KOPT-K1 (cell line): ENCODE data around the gene TRABD2A.
"Not testable (repeated sequence)": the region's sequence is repeated elsewhere in the genome, so short reads cannot be mapped to it uniquely, and the experiment has no call there.

Experiments used
- H3K27ac ChIP-seq: fragments of 200-600 bp; sonication (generic); 2 replicates; pipeline ENCODE4 v1.5.1; 2016; ENCODE audit warnings: antibody characterized with exemption, mild to moderate bottlenecking, low read depth, low read length; ENCODE audit not compliant: poor library complexity, severe bottlenecking
- H3K36me3 ChIP-seq: fragments of 200-600 bp; sonication (generic); 2 replicates; pipeline ENCODE4 v1.5.1; 2017; ENCODE audit warnings: antibody characterized with exemption, mild to moderate bottlenecking, low read length, moderate library complexity; ENCODE audit not compliant: insufficient read depth
- H3K9me3 ChIP-seq: fragments of 200-600 bp; sonication (generic); 2 replicates; pipeline ENCODE4 v1.5.1; 2017; ENCODE audit warnings: antibody characterized with exemption, low read length, mild to moderate bottlenecking; ENCODE audit not compliant: insufficient read depth, poor library complexity, severe bottlenecking

TRABD2A gene

GRCh38 chr2:84880645-84881521 lies at the start of gene TRABD2A:
Gene TRABD2A (minus strand): TSS chr2:84881084. CDS start chr2:84881039, 45 bp downstream.
- Histone ChIP-seq H3K36me3 (no peaks in the 10 kb centered on the region), H3K9me3 (no peaks in the 10 kb centered on the region), H3K27ac (no peak within 1 kb of the TSS)

- Histone ChIP-seq H3K36me3 (no peaks in the 10 kb centered on the region), H3K27ac (no peak overlapping the region), H3K9me3 (no peaks in the 10 kb centered on the region)
Measured at GRCh38 chr2:84927275-84927627, 46.4 kb upstream of the TRABD2A start.

- no peaks in the 10 kb centered on the region for H3K9me3 ChIP-seq
- no peak overlapping the region for H3K27ac ChIP-seq
- H3K36me3 ChIP-seq = no peaks in the 10 kb centered on the region
Measured at GRCh38 chr2:84925724-84926376, 45.0 kb upstream of the TRABD2A start.

- Histone ChIP-seq H3K36me3 (no peaks in the 10 kb centered on the region), H3K9me3 (no peaks in the 10 kb centered on the region), H3K27ac (no peak overlapping the region)
Measured at GRCh38 chr2:84925336-84925723, 44.4 kb upstream of the TRABD2A start.

GRCh38 chr2:84924173-84925106 lies 43.6 kb upstream of the TRABD2A start:
- H3K27ac ChIP-seq = no peak overlapping the region
- no peaks in the 10 kb centered on the region for H3K9me3 ChIP-seq
- no peaks in the 10 kb centered on the region for H3K36me3 ChIP-seq

GRCh38 chr2:84923009-84923408 lies 42.1 kb upstream of the TRABD2A start:
- no peak overlapping the region for H3K27ac ChIP-seq

DNA sequence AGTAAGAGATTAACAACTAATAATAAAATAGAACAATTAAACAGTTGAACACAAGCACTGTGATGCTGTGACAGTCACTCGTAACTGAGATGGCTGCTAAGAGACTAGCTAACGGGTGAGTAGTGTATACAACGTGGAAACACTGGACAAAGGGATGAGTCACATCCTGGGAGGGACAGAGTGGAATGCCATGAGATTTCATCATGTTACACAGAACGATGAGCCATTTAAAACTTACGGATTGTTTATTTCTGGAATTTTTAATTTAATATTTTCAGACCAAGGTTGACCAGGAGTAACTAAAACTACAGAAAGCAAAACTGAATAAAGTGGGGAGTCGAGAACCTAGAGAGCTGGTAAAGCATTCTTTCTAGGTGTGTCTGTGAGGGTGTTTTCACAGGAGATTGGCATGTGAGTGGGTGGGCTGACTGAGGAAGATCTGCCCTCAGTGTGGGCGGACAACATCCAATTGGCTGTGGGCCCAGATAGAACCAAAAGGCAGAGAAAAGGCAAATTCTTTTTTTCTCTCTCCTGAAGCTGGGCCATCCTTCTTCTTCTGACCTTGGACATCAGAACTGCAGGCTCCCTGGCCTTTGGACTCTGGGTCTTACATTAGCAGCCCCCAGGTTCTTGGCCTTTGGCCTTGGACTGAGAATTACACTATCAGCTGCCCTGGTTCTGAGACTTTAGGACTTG lies 39.1 kb upstream of the TRABD2A start:
- H3K27ac ChIP-seq = no peak overlapping the region
- no peaks in the 10 kb centered on the region for H3K9me3 ChIP-seq
- H3K36me3 ChIP-seq = no peaks in the 10 kb centered on the region

More at GRCh38 chr2:84923009-84923408, 42.1 kb upstream of the TRABD2A start:
- Histone ChIP-seq H3K36me3 (no peaks in the 10 kb centered on the region), H3K9me3 (no peaks in the 10 kb centered on the region)

DNA sequence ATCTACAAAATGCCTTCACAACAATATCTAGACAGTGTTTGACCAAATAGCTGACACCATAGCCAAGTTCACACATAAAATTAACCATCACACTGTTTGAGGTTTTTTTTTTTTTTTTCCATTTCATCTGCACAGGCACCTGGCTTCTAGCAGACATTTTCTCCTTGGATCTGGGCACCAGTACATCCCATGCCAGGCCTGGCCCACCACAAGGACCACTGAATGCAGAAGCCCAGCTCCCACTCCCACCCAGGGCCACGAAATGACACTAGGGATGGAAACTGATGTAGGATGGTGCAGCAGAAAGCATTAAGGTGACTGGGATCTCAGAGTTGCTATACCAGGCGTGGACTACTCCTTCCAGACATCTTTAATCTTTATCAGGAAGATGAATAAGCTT lies 37.5 kb upstream of the TRABD2A start:
- Histone ChIP-seq H3K36me3 (no peaks in the 10 kb centered on the region), H3K27ac (no peak overlapping the region), H3K9me3 (no peaks in the 10 kb centered on the region)

DNA sequence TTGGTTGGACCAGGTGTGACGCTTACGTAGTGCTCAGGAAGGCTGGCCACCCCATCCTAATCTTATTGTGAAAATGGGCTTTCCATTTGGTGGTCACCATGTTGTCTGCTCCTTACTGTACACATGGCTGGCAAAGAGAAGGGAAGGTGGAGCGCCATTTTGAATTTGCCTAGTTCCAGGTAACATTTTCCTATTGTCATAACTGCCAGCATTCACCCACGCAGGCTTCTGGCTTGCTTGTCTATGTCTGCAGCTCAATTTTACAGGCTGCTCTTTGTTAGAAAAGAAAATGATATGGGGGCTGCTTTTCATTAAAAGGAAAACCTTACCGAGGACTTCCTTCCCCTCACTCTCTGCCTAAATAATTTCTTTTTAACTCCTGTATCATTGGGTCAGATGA lies 36.9 kb upstream of the TRABD2A start:
- H3K27ac ChIP-seq, H3K36me3 ChIP-seq, H3K9me3 ChIP-seq: not testable (repeated sequence)

DNA sequence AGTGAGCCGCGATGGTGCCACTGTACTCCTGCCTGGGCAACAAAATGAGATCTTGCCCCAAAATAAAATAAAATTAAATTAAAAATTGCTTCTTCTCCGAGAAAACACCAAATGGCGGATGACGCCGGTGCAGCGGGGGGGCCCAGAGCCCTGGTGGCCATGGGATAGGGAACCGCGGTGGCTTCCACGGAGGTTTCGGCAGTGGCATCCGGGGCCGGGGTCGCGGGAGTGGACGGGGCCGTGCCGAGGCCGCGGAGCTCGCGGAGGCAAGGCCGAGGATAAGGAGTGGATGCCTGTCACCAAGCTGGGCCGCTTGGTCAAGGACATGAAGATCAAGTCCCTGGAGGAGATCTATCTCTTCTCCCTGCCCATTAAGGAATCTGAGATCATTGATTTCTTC lies 34.8 kb upstream of the TRABD2A start:
- H3K27ac ChIP-seq, H3K9me3 ChIP-seq, H3K36me3 ChIP-seq: not testable (repeated sequence)

DNA sequence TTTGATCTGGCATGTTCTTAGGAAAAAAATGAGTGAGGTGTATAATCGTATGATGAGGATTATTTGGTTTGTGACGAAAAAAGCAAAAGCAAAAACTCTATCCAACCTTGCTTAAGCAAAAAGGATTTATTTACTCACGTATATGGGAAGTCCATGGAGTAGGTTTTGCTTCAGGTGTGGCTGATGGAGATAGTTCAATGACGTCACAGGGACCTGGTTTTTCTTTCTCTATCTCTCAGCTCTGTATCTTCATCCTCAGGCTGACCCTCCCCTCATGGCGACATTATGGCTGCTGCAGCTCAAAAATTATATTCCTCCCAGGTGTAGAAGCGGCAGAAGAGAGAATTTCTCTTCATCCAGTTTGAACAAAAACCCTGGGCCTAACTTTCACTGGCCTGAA lies 33.5 kb upstream of the TRABD2A start:
- Histone ChIP-seq H3K27ac (no peak overlapping the region), H3K9me3 (no peaks in the 10 kb centered on the region), H3K36me3 (no peaks in the 10 kb centered on the region)

- no peaks in the 10 kb centered on the region for H3K36me3 ChIP-seq
- H3K27ac ChIP-seq = no peak overlapping the region
- no peaks in the 10 kb centered on the region for H3K9me3 ChIP-seq
Measured at GRCh38 chr2:84912984-84913383, 32.1 kb upstream of the TRABD2A start.

GRCh38 chr2:84911135-84911678 lies 30.3 kb upstream of the TRABD2A start:
- H3K27ac ChIP-seq = no peak overlapping the region
- no peaks in the 10 kb centered on the region for H3K36me3 ChIP-seq
- no peaks in the 10 kb centered on the region for H3K9me3 ChIP-seq

GRCh38 chr2:84908948-84909713 lies 28.2 kb upstream of the TRABD2A start:
- Histone ChIP-seq H3K27ac (no peak overlapping the region), H3K9me3 (no peaks in the 10 kb centered on the region), H3K36me3 (no peaks in the 10 kb centered on the region)
